NCI-H1436 (cell line): ENCODE data around the gene PCP2.
A peak's percentile ranks its signal among the peaks of the same experiment; 100 is the strongest.

Experiments used
- DNase-seq: peaks from one replicate; lab custom pipeline; 2025; lab: John Stamatoyannopoulos, UW

PCP2 gene

GRCh38 chr19:7638802-7639465 lies 5.4 kb upstream of the PCP2 start:
- no peak for DNase-seq

GRCh38 chr19:7637374-7638256 lies 4.1 kb upstream of the PCP2 start:
- no peak for DNase-seq

GRCh38 chr19:7636691-7637373 lies 3.3 kb upstream of the PCP2 start, which contains the start of gene STXBP2:
Gene STXBP2 (plus strand): TSS chr19:7637110. CDS start chr19:7637150, 40 bp downstream.
- peak; percentile 79 for DNase-seq

GRCh38 chr19:7636317-7636690 lies 2.8 kb upstream of the PCP2 start:
- no peak for DNase-seq

- no peak for DNase-seq
Observed at GRCh38 chr19:7635670-7636069, 2.2 kb upstream of the PCP2 start.

- DNase-seq, result no peak
Observed at GRCh38 chr19:7632340-7633203, 947 bp downstream of the PCP2 start.

GRCh38 chr19:7631577-7631976 lies 1.9 kb downstream of the PCP2 start:
- no peak for DNase-seq

GRCh38 chr19:7629347-7630054 lies 4.0 kb downstream of the PCP2 start, which contains the start of the genes PET100 and XAB2:
Gene PET100 (plus strand): TSS chr19:7629793. CDS start chr19:7629834, 41 bp downstream.
Gene XAB2 (minus strand): TSS chr19:7629545. CDS start chr19:7629527, 18 bp downstream.
- peak; percentile 97 for DNase-seq

GRCh38 chr19:7628589-7629311 lies 4.8 kb downstream of the PCP2 start:
- DNase-seq, result no peak

GRCh38 chr19:7627166-7627565 lies 6.4 kb downstream of the PCP2 start:
- DNase-seq, result no peak

- DNase-seq, result no peak
Observed at GRCh38 chr19:7625763-7626372, 7.7 kb downstream of the PCP2 start.

- no peak for DNase-seq
Observed at GRCh38 chr19:7624810-7625209, 8.7 kb downstream of the PCP2 start.

- DNase-seq, result no peak
Observed at GRCh38 chr19:7623725-7624603, 9.6 kb downstream of the PCP2 start.

GRCh38 chr19:7622933-7623685 lies 10.4 kb downstream of the PCP2 start:
- DNase-seq, result no peak

- no peak for DNase-seq
Observed at GRCh38 chr19:7620442-7621412, 12.8 kb downstream of the PCP2 start.

GRCh38 chr19:7619671-7620441 lies 13.7 kb downstream of the PCP2 start:
- DNase-seq, result no peak
